GM21515 (cell line): ENCODE data around the gene PIF1.

ENCODE experiments used
- ATAC-seq: cut with Tn5 transposase; IDR thresholded peaks from one replicate; pipeline ENCODE4 v1.9.1; 2021; ENCODE audit not compliant: unreplicated experiment

The PIF1 gene, protein sequence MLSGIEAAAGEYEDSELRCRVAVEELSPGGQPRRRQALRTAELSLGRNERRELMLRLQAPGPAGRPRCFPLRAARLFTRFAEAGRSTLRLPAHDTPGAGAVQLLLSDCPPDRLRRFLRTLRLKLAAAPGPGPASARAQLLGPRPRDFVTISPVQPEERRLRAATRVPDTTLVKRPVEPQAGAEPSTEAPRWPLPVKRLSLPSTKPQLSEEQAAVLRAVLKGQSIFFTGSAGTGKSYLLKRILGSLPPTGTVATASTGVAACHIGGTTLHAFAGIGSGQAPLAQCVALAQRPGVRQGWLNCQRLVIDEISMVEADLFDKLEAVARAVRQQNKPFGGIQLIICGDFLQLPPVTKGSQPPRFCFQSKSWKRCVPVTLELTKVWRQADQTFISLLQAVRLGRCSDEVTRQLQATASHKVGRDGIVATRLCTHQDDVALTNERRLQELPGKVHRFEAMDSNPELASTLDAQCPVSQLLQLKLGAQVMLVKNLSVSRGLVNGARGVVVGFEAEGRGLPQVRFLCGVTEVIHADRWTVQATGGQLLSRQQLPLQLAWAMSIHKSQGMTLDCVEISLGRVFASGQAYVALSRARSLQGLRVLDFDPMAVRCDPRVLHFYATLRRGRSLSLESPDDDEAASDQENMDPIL

DNA sequence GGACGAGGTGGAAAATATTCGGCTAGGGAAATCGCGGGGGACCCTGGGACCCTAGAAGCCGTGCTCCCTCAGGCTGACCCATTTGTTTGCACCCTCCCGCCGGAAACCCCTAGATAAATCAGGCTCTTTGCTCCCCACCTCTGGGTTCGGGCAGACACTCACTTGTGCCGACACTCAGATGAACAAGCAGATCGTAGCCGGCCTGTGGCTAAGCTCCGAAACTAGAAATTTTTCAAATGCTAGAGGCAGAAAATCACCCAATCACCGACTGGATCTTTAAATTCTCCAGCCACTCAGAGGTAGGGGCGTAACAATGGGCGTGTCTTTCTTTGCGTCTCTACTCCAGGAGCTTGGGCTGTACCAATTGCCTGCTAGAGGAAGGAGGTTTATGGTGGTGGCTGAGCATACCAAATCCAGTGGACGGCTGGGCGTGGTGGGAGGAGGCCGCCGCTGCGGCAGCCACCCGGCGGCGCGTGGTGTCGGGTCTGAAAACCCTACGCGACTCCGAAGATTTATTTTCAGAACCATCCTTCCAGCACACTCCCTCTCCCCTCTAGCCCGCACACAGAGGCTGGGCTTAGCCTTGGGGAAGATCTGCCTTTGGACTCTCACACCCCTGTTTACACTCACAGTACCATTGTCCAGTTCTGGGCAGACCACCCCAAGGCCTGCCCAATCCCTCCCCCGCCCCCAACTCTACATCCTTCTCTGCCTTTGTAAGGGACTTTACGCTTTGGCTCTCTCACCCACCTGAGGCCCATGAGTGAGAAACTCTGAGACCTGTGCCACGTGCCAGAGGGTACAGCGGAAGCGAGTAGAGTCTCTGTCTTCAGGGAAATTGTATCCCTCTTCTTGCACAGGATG lies at the start of gene PIF1:
TSS of gene PIF1 (minus strand) at position 217 of the 864 bp plus-strand sequence. CDS start 1,312 bp downstream, outside the sequence.
- ATAC-seq, result peak; percentile 81

DNA sequence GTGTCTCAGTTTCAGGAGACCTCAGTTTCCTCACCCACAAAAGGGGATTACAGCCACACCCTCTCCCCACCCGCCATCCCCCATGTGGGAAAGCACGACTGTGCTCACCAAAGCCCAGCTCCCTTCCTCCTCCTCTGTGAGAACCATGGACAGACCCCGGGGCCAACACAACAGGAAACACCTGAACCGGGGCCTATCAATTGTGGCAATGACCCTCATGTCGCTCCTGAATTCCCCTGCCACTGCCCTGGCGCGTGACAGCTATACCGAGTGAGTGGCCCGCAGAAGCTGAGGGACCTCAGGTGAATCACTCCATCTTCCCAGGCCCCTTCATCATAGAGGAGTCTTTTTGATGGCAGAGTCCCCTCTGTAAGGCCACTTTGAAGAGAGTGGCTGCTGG lies 44.9 kb upstream of the PIF1 start:
- ATAC-seq, result no peak

DNA sequence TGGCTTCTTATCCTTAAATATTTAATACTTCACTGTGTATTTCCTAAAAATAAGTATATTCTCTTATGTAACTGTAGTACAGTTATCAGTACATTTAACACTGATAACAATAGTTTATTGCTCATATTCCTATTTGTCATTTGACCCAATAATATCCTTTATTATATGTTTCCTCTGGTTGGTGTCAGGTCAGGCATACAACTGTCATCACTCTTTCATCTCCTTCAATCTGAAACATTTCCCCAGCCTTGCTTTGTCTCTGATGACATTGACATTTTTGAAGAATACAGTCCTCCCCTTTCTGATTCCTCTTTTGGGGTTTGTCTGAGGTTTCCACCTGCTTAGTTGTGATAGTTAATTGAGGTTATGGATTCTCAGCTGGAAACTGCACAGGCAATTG lies 44.1 kb upstream of the PIF1 start:
- ATAC-seq, result no peak

DNA sequence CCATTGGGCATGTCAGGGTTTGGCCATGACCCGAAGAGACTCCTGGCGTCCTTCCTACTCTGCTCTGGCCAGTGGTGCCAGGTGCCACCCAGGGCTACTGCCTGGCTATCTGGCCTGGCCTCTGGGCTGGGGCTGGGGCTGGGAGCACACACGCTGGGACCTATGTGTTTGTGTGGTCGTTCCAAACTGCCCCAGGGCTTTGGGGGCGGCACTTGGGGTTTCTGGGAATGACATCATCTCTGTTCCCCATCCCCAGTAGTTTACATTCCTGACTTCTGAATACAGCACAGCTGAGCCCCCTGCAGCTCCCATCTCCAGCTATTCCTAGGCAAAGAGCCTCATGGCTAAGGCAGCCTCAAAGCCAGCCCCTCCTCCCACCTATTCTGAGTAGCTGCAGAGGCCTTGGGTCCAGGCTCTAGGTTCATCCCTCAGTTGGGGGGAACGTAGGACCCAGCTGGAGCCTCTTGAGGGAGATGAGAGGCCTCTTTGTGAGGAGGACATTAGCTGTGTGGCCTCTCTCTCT lies 40.6 kb upstream of the PIF1 start:
- ATAC-seq, result no peak

DNA sequence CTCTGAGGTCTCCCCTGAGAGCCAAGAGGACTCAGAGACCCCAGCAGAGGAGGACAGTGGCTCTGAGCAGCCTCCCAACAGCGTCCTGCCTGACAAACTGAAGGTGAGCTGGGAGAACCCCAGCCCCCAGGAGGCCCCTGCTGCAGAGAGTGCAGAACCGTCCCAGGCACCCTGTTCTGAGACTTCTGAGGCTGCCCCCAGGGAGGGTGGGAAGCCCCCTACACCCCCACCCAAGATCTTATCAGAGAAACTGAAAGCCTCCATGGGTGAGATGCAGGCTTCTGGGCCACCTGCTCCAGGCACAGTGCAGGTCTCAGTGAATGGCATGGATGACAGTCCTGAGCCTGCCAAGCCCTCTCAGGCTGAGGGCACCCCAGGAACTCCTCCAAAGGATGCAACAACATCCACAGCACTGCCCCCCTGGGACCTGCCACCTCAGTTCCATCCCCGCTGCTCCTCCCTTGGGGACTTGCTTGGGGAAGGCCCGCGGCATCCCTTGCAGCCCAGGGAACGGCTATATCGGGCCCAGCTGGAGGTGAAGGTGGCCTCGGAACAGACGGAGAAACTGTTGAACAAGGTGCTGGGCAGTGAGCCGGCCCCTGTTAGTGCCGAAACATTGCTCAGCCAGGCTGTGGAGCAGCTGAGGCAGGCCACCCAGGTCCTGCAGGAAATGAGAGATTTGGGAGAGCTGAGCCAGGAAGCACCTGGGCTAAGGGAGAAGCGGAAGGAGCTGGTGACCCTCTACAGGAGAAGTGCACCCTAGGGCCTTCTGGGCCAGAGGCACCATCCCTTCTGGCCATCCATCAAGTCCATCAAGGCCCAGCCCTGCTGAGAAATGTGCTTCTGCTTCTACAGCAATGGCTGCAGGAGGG lies 39.9 kb upstream of the PIF1 start:
- no peak for ATAC-seq

DNA sequence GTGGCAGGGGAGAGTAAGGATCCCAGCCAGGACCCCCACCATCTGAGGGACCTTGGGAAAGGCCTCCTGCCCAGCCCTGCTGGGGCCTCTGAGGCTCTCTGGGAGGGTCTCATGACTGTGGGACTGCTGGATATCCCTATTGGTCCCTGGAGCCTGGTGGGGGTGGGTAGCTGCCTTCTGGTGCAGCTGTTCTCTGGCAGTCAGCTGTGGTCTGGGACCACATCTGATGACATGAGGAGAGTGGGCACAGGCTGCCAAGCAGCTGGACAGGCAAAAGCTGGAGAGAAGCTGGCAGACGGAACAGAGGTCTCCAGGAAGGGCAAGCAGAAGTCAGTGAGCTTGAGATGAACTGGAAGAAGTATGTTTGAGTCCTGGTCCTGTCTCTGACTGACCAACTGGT lies 38.6 kb upstream of the PIF1 start:
- no peak for ATAC-seq

DNA sequence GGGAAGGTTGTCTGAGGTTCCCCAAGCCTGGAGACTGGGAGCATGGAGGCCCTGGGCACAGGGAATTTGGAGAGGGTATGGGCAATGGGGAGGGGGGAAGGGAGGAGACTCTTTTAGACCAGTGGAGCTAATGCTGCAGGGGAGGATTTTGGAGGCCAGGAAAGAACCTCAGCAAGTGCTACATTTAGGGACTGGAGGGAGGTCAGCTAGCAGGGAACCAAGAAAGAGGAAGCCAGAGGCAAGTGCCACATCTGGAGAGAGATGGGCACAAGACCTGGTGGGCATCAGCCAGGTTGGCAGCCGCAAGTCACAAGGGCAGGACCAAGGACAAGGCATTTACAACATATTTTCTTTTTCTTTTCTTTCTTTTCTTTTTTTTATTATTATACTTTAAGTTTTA lies 37.0 kb upstream of the PIF1 start:
- no peak for ATAC-seq

DNA sequence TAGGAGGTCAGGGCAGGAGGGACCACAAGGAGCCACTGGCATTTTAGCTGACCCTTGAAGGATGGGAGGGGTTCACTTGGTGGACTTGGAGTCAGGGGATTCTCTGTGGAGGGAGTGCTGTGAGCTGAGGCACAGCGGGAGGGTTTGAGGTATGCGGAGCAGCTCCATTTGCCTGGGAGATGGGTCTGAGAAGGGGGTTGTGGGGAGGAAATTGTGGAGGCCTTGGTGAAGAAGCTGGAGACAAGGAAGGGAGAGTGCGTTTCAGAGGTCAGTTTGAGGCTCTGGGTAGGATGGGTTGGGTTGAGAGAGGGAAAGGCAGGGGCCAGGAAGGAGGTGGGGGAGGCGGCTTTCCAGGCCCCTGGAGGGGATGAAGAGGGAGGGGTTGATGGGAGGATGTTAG lies 36.5 kb upstream of the PIF1 start:
- ATAC-seq, result no peak

DNA sequence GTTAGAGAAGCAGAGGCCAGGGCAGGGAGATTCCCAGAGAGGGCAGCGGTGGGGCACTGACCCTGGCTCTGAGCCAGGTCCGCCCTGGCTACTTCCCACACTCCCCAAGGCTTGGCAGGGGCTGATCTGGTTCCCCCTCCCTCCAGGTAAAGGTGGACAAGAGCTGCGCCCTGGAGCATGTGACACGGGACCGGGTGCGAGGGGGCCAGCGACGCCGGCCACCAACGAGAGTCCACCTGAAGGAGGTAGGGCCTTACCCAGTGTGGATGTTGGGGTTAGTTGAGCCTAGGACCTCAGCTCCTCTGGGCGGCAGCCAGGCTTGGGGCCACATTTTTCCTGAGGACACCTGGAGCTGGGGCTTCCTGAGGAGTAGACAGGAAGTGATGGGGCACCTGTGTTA lies 35.9 kb upstream of the PIF1 start:
- no peak for ATAC-seq

DNA sequence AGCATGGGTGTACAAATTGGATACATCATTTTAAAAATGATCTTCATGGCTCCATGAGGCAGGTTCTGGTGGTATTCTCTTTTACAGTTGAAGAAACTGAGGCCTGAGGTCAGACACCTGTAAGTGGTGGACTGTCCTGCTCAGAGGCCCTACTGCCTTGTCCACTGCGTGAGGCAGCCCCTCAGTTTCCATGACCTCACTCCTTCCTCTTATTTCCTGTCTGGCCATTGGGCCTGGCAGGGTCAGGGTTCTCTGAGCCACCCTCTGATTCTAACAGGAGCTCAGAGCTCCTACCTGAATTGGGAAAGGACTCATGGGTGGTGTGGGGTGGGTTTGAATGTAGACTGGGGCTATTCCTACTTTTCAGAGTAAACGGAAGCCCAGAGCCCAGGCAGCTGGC lies 33.8 kb upstream of the PIF1 start:
- ATAC-seq, result no peak

DNA sequence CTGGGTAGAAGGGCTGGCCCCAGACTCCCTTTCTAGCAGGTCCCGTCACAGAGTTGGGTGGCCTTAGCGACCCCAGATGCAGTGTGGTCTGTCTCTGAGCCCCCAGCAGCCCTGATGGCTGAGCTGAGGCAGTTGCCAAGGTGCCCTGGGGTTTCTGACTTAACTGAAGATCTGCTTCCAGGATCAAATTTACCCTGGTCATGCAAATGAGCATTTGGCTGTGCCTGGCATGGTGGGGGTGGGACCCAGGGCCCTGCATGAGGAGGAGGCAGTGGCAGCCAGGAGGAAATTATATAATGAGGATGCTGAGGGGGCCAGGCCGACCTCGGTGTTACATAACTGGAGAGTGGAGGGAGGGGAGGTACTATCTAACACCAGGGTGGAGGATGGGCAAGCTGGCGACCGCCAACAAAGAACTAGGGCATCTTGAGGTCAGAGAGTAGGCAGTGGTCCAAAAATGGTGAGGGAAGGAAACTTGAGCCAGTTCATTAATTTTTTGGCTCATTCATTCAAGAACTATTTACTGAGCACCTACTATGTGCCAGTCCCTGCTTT lies 32.7 kb upstream of the PIF1 start:
- ATAC-seq, result no peak

DNA sequence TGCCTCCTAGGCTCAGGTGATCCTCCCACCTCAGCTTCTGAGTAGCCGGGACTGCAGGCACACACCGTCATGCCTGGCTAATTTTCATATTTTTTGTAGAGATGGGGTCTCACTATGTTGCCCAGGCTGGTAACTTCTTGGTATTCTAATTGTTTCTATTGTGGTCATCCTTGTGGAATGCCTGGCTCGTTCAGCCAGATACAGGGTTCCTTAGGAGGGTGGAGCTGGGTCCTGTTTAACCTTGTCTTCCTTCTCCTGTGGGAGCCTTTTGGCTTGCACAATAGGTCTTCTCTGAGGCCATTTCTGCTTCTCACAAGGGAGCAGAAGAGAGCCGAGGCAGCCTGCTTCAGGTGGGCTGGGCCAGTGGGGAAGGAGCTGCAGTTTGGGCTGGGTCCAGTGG lies 32.0 kb upstream of the PIF1 start:
- ATAC-seq, result no peak

DNA sequence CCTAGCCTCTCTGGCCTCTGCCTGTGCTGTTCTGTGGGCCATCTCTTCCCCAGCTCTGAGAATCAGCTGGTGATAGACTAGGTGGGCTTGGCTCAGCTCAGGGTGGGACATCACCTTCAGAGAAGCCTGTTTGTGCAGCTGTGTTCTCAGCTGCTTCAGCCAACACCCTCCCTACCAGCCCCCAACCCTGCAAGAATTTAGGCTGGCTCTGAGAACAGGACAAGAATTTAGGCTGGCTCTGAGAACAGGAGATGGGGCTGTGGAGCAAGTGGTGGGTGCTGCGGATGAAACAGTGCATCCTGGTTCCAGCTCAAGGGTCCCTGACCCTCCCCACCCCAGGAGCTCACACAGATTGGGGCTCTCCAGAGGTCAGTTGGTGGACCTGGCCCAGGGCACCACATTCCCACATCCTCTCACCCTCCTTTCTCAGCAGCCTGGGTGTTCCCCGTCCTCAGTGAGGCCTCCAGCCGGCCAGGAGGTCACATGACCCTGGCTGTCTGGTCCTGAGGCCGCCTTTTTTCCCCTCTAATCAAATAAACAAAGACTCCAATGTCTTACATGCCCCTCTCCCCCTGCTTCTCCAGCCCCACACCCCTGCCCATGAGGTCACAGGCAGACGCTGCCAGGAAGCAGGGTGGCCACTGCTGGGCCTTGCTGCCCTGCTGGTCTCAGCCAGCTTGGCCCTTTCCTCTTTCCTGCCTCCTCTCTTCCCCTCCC lies 31.1 kb upstream of the PIF1 start:
- no peak for ATAC-seq

DNA sequence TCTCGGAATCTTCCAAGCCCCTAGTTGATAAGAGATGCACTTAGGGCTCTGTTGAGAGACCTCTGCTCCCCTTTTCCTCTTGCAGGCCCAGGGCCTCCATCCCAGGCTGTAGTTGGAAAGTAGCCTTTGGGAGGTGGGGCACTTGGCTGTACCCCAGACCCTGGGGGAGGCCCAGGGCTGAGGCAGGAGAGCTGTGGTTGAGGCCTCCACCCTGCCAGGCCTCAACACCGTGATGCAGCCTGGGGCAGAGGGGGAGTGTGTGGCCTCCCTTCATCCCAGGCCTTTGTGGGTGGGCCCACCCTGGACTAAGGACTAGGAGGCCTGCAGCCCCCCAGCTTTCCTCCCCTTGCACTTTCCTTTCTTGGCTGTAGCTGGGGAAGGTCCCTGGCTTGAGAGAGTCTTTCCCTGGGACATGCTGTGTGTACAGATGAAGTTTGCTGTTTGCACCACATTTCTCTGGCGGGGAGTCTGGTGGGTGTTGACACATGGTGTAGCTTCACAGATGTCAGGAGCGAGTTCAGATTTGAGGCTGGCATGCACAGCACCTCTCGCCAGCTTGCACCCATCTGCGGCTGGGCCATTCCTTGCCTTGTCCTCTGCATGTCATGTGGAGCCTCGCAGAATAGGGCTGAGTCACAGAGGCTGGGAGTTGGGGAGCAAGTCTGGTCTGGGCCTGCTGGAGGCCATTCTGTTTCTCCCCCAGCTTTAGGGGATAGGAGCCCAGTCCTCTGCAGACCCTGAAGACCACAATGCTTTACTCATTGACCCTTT lies 29.9 kb upstream of the PIF1 start:
- no peak for ATAC-seq

DNA sequence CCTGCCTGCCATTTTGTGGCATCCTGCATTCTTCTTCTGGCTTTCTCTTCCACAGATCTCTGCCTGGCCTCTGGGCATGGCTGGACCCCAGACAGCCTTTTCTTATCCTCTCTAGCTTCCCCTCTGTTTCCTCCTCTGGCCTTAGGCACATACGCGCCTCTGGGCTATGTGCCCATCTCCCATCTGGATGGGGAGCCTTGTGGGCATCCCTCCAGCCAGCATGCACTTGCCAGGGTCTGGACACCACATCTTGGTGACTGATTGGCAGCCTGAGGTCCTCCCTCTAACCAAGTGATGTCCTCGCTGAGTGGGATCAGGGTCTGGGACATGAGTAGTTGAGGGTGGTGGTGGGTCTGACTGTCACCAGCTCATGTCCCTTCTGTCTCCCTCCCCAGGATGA lies 29.1 kb upstream of the PIF1 start:
- ATAC-seq, result no peak

DNA sequence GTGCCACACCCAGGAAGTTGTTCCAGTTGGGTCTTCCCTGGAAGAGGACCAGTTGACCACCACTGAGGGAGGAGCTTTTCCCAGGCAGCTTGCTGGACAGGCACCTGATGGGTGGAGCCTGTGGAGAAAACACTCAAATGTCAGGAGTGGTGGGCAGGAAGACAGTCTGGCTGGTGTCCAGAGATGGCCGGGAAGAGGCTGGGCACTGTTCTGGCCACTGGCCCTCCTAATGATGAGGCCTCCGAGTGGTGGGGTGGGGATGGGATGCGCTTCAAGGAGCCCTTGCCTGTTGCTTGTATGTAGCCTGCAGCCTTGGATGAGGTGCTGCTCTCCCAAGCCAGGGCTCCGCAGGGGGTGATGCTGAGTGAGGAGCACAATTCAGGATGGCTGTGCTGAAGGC lies 28.6 kb upstream of the PIF1 start:
- ATAC-seq, result no peak

DNA sequence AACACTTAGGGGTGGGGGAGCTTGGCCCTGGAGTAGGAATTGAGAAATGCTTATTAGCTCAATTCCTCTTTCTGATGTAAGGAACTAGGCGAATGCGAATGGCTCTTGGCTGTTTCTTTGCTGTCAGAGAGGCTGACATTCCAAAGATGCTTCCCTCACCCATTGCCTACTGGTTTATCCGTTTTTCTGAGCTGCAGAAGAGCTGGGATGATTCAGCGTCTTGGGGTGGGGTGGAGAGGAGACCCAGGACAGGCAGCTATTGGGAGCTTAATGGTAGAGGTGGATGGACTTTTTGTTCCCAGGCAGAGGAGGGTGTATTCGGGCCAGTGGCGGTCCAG lies 26.0 kb upstream of the PIF1 start:
- ATAC-seq, result no peak

DNA sequence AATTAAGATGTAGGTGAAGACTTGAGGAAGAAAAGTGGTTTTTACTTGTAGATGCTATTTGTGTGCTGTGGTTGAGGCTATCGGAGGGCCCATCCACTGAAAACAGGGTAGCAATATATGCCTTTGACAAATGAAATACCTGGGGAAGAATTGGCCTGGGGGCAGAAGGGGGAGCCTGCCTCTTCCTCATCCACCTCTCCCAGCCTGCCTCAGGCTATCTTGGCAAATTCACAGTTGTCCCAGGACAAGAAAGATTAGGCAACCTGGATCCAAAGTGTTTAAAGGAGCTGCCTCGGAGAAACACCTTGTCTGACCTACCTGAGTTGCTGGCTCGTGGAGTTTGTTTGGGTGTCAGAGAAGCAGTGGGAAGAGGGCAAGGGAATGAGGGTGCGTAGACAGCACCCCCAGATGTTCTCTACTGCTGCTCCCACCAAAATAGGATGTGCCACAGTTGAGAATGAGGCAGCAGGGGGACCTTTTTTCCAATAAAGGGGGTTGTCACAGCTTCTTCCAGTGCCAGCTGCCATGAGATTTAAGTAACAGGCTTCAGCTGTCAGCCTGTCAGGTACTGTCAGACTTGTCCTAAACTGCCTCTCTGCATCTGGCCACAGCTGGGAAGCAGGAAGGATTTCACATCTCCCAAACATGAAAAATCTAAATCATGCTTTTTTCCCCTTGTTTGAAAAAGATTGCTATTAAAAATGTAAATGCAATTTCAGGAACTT lies 25.5 kb upstream of the PIF1 start:
- ATAC-seq, result no peak
